Stimulated activated CD8-positive, alpha-beta memory T cell treated with anti-CD3 and anti-CD28 coated beads, Interleukin-12 subunit alpha, Interleukin-12 subunit beta, amount 100 ng/mL, for 1 hour (primary cell): ENCODE measurements around the gene ZMAT2.
"Not testable (repeated sequence)": the region's sequence is repeated elsewhere in the genome, so short reads cannot be mapped to it uniquely, and the experiment has no call there.

Experiments used
- DNase-seq: peaks from one replicate; pipeline ENCODE4 v3.0.0-alpha.2; 2020; ENCODE audit warnings: low read depth

The ZMAT2 gene, protein sequence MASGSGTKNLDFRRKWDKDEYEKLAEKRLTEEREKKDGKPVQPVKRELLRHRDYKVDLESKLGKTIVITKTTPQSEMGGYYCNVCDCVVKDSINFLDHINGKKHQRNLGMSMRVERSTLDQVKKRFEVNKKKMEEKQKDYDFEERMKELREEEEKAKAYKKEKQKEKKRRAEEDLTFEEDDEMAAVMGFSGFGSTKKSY

DNA sequence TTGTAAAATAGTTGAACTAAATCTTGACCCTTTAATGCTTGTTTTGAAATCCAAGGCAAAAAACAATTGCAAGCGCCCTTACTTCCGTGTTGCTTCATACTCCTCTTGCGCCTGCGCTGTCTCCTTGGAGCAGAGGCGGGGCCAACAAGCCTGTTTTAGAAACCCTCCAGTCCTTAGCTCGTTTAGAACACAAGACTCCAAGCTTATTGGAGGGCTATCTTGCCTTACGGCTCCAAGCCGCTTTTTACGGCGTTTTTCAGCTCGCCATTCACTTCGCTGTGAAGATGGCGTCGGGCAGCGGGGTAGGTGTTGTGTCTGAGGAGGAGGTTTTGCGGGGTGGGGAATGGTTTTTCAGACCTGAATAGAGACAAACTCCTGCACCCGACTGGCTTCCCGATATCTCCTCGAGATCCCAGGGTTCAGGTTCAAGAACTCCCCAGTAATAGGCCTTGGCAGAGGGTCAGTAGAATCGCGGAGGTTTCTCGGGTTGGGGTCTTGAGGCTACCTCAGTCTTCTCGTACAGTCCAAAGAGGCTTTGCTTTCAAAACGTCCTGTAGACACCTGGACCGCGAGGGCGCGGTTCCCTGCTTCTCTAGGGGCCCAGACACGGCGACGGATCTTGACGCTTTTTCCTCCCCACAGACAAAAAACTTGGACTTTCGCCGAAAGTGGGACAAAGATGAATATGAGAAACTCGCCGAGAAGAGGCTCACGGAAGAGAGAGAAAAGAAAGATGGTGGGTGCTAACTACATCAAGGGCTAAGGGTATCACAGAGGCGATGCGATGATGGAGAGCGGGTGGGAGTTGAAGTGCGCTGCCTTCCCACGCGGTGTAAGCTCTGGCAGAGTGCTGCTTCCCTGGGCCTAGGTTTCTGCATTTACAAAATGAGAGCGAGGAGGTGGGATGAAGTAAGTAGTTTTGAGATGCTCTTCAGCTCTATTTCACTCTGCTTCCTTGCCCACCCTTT is at the start of gene ZMAT2:
Gene ZMAT2 (plus strand): TSS at position 271 of the 968 bp plus-strand sequence. CDS start 14 bp downstream, at position 285.
- DNase-seq, result peak; percentile 91

DNA sequence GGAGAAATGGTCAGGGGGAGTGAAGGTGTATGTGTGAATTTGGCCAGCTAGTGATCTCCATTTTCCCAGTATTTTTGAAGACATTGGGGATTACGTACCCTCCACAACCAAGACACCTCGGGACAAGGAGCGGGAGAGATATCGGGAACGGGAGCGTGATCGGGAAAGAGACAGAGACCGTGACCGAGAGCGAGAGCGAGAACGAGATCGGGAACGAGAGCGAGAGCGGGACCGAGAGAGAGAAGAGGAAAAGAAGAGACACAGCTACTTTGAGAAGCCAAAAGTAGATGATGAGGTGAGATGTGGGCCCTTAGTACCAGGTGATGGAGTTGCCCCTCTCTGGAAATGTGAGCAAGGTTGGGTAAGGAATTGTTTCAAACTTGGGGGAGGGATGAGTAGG is 41.4 kb upstream of the ZMAT2 start:
- DNase-seq, result no peak

DNA sequence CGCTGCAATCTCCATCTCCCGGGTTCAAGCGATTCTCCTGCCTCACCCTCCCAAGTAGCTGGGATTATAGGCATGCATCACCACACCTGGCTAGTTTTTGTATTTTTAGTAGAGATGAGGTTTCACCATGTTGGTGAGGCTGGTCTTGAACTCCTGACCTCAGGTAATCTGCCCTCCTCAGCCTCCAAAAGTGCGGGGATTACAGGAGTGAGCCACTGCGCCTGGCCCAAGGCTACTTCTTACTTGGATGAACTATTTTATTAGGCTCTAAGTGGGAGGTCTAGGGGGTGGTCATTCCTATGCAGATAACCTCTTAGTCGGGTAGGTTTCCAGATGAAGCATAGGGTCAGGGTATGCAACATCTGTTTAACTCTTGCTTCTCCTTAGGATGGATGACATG is 39.9 kb upstream of the ZMAT2 start:
- not testable (repeated sequence) for DNase-seq

DNA sequence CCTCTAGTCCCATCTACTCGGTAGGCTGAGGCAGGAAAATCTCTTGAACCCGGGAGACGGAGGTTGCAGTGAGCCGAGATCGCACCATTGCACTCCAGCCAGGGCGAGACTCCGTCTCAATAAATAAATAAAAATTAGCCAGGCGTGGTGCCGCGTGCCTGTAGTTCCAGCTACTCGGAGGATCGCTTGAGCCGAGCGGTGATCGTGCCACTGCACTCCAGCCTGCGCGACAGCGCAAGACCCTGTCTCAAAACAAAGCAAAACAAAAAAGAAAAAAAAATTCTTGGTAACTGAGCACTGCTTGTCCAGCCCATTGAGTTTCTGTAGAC is 36.3 kb upstream of the ZMAT2 start:
- no peak for DNase-seq

DNA sequence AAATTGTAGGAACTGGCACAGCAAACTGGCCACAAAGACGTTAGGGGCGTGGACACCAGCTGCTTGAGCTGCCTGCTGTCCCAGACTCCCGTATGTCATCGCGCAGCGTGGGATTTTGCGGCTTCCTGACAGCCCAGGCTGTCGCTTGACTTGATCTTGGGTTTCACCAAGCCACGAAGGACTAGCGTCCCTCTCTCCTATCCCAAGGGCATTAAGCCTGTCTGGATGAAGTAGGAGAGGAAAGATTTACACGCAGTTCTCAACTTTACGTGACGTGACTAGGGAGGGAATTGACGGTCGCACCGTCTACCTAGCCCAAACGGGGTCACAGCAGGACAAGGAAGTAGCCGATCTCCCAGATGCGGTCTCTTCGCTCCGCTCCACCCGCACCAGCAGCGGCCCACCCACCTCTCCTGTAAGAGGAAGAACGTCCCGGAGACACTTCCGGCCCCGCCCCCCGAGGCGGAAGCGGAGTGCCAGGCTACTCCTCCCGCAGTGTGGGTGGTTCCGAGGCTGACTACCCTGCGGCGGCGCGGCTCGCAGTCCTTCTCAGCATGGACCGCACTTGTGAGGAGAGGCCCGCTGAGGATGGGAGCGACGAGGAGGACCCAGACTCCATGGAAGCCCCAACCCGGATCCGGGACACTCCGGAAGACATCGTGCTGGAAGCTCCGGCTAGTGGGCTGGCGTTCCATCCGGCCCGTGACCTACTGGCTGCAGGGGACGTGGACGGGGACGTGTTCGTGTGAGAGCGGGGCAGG is 35.7 kb upstream of the ZMAT2 start, which contains the start of gene WDR55:
Gene WDR55 (plus strand): TSS at position 546 of the 761 bp plus-strand sequence. CDS start 9 bp downstream, at position 555.
- peak; percentile 94 for DNase-seq

DNA sequence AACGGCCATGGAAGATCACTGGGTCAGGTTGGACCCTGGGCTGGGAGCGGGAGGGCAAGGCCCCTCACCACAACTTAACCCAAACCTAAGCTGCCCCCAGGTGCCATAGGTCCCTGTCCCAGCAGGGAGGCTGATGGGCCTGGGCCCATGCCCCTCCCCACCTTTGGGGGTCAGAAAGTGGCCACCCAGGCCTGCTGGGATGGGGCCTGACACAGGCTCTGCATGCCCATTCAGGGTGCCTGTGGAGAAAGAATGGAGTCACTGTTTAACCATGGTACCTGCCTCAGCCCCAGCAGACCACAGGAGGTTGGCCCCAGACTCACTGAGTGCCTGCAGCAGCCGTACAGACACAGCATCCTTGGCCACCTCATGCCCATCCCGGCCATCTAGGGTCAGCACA is 29.2 kb upstream of the ZMAT2 start:
- DNase-seq, result not testable (repeated sequence)

DNA sequence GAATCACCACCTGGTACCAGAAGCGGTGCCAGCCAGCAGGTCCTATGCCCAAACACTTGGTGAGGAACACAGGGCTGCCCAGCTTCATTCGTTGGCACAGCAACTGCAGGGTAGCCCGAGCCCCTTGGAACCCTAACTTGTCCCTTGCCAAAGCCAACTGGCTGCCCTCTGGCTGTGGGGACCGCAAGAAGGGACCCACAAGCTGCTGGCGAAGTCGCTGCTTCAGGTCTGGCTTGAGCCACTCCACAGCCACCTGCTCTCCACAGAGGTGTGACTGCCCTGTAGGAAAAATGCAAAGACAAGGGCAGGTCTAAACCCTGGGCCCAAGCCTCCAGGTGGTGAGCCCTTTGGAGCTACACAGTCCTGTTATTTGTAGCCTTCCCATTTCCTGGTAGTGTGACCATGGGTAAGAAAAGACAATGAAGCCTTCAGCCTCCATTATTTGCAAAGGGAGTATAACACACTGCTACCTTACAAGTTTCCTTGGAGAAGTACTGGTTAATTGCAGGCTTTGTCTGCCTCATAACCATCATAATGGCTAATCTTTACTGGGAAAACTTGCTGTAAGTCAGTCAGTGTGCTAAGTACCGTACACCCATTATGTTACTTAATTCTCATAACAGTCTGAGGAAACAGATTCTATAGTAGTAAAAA is 28.6 kb upstream of the ZMAT2 start:
- no peak for DNase-seq

DNA sequence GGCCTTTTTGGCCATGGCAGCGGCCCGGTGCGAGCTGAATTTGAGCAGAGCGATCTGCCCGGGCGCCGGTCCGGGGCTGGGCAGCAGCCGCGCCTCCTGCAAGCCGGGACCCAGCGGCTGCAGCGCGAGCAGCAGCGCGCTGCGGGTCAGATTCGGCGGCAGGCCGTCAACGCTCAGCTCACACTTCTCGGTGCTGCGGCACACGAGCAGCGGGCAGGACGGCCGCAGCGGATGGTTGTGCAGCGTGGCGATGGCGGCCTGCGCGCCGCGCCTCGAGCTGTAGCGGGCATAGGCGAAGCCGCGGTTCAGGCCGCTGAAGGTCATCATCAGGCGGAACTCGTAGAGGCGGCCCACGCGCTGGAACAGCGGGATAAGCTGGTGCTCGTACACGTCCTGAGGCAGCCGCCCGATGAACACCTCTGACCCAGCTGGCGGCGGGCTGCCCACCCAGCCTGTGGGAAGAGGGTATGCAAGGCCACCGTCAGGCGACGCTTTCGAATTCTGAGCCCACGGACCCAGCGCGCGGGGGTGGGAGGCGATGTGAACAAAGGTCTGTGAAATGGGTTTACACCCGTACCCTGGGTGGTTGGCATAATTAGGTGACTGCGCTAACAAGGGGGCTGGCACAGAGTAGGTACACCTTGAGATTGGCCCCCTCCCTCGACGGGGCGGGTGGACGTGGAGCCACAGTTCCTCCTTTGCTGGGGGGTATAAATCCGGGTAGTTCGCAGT is 27.6 kb upstream of the ZMAT2 start:
- no peak for DNase-seq

DNA sequence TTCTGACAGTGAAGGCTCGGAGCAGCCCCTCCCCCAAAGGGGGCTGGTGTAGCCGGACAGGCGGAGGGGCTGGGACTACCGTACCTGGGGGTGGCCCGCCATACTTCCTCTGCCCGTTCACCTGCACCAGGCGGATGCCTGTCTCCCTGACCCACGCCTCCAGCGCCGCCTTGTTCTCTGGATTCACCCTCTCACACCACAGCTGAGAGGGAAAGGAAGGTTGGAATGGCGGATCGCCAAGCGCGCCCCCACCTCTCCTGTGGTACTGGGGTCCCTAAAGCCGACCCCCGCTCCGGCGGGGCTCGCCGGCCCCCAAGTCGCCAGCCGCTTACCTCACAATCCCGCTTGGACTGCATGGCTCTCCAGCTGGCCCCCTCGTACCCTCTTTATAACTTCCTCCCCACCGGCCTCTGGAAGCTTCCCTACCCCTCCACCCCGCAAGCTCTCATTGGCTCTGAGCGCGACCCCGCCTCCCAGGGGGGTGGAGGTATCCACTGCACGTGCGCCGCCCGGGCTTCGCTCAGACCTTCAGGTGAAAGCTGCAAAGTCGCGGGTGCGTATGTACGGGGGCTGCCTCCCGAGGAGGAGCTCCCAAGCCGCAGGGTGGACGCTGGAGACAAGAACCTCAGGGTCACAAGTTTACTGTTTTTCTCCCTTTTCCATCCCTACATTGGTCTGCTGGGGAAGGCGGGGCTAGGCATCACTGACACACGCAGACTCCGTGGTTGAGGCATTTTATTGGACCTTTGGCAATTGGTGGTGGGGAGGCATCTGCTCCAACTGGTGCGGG is 26.9 kb upstream of the ZMAT2 start, which contains the start of gene DND1:
Gene DND1 (minus strand): TSS at position 390 of the 790 bp plus-strand sequence. CDS start 34 bp downstream, at position 356.
- DNase-seq, result no peak

DNA sequence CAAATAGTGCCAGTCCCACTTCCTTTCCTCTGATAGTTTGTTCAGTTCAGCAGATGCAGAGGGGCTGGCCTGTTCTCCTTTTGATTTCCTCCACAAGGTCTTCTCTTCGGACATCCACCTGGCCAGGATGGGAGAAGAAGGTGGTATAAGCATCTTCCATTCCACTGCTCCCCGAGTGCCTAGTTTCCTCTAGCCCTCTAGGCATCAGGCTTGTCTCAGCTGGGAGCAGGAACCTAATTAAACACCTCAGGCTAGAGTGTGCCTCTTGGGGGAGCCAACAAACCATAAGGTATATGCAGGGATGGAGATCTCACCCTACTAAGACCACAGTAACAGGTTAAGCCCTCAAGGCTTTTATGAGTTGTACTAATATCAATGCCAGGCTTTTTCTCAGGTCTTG is 26.0 kb upstream of the ZMAT2 start:
- no peak for DNase-seq

DNA sequence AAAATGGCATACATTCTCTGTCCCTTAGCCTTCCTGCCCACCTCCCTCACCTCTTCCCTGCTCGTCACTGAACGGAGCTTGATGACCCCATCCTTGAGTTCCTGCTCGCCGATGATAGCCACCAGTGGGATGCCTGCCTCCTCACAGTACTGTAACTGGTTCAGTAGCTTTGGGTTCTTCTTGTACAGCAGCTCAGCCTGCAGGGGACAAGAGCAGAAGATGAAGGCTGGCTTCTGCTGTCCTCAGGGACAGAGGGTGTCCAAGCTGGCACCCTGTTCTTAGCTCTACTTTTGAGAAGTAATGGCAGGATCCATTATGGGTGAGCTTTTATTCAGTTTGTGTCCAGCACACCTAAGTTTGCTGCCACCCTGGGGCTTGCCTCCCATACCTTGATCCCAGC is 25.6 kb upstream of the ZMAT2 start:
- DNase-seq, result no peak

DNA sequence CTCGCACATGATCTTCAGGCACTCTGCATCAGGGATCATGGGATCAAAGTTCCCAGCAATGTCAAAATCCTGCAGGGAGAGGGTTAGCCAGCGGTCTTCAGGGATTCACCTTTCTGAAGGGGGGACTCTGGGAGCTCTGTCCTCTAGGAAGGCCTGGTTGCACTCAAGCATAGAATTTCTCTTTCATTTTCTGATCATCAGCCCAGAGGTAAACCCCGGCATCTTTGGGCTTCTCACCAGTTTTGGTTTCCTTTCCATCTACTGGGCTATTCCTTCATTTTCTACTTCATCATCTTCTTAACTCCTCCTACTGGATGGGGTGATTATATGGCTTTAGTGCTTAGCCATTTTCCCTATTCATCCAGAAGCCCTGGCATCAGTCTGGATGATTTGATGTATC is 22.3 kb upstream of the ZMAT2 start:
- DNase-seq, result no peak

DNA sequence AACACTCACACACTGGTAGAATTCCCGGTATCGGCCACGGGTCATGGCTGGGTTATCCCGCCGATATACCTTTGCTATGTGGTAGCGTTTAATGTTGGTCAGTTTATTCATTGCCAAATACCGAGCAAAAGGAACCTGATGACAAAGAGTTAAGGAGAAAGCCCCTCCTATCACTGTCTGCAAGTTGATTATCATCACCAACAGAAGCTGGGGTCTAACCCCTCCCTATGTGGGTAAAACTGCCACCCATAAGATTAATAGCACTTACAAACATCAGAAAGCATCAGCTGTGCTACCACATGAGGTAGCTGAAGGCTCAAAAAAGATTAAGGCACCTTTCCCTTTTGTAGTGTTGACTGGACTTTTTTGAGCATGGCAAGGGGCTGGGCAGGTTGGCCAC is 21.3 kb upstream of the ZMAT2 start:
- DNase-seq, result no peak

DNA sequence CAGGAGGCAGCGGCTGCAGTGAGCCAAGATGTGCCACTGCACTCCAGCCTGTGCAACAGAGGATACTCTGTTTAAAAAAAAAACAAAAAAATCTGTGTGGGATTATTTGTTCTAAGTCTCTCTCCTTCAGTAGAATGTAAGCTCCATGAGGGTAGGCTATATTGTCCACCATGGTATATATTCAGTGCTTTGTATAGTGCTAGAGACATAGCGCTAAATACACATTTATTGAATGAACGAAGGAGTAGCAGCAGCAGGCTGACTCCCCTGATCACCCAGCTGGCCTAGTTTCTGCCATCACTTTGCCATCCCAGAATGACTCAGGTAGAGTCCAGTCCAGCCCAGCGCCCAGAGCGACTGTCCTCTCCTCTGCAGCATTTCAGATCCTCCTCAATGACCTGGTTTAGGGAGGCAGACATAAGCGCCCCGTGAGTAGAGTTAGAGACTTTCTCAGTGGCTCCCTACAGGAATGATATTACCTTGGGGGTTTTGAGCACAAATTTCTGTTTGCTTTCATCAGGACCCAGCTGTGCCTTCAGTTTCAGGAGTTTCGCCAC is 9.8 kb upstream of the ZMAT2 start:
- DNase-seq, result no peak

DNA sequence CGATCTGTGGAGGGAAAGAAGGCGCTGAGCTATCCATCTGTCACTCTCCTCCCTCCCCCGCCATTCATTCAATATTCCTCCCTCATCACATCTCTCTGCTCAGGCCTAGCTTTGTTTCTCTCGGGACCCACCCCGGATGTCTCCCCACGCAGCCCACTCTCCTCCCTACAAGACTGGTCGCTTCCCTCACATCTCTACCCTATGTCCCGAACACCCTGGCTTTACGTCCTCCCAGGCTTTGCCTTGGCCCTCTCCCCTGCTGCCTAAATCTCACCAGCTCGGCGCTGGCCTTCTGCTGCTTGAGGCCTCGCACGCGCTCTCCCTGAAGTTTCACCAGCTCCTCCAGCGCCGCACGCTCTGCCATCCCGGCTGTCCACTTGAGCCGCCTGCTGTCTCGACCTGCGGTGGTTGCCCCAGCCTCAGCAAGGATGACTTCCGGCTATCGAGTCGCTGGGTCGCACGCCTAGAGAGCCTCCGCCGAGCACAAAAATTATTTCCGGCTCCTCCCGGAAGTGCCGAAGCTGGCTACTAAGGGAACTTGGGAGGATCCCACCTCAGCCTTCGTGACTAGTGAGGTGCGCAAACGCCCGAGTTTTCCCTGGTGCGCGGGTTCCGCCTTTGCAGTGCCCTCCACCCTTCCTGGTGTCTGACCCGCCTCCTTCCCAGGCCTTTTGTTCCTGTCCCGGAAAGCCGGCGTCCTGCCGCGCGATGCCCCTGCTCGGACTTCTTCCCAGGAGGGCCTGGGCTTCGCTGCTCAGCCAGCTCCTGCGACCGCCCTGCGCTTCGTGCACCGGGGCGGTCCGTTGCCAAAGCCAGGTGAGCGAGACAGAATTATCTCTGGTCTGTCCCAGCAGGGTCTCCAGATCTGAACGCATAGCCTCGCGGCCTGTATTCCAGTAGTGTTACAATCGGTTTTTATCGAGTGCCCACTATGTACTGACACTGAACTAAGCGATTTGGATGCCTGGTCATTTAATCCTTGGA is 9.0 kb upstream of the ZMAT2 start, which contains the start of the genes HARS1 and HARS2:
Gene HARS1 (minus strand): TSS at position 430 of the 984 bp plus-strand sequence. CDS start 66 bp downstream, at position 364.
Gene HARS2 (plus strand): TSS at position 515 of the 984 bp plus-strand sequence. CDS start 194 bp downstream, at position 709.
- peak; percentile 72 for DNase-seq

DNA sequence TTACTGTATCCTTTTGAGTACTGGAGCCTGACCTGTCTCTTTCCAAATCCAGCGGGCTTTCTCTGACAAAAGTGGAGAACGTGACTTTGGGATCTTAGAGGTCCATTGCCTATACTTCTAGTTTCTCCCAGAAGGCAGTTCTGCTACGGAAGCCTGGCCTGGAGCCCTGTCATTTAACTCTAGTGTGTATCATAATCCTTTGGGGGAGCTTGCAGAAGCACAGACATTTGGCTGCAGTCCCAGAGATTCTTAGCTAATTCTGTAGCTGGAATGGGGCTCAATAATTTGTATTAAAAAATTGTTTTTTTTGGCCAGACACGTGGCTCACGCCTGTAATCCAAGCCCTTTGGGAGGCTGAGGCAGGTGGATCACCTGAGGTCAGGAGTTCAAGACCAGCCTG is 6.0 kb upstream of the ZMAT2 start:
- DNase-seq, result no peak

DNA sequence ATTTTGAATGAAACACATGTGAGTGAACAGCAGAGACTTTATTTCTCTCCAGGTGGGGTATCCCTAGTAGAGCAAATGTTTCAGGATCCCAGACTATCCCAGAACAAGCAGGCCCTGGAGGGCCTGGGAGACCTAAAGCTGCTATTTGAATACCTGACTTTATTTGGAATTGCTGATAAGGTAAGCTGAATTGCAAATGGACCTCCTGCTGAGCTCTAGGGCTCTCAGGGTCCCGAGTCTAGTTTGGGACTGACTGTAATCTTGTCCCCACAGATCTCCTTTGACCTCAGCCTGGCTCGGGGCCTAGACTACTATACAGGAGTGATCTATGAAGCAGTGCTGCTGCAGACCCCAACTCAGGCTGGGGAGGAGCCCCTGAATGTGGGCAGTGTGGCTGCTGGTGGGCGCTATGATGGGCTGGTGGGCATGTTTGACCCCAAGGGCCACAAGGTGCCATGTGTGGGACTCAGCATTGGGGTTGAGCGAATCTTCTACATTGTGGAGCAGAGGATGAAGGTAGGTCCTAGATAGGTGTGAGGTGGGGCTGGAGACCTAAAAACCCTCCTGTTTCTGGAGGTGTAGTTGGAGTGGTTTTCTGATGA is 3.3 kb upstream of the ZMAT2 start:
- no peak for DNase-seq

DNA sequence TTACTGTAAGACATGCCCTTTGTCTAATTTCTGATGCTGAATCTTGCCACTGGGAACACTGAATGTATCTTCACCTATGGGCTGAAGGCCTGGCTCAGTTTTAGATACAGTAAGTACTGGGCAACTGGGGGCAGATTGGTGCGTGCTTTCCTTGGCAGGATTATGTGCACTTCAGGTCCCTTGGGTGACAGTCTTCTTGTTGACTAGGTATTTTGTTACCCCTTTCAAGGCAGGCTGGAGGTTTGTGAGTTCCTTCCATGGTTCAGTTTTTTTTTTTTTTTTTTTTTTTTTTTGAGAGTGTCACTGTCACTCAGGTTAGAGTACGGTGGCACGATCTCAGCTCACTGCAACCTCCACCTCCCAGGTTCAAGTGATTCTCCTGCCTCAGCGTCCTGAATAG is 7.6 kb downstream of the ZMAT2 start:
- DNase-seq, result no peak
